H1 (cell line): ENCODE measurements around the gene UBASH3B. TPM values are rescaled to one million over a fixed set of nuclear protein-coding genes. Genes with fewer than 3 reads are reported as not detected.
A peak's percentile ranks its signal among the peaks of the same experiment; 100 is the strongest.

Source experiments
- CTCF ChIA-PET: fragments of 300-600 bp; sonication (Branson Sonifier 250); formaldehyde crosslinking; loops from one replicate; lab custom pipeline; 2021; ENCODE audit not compliant: partially characterized antibody; lab: Charles Lee
- POLR2A ChIA-PET: fragments of 300-600 bp; sonication (Branson Sonifier 250); formaldehyde crosslinking; loops from one replicate; lab custom pipeline; 2021; ENCODE audit warnings: inconsistent platforms; ENCODE audit not compliant: partially characterized antibody; lab: Charles Lee
- DNase-seq, 2 experiments: peaks; one replicate each; pipeline versions ENCODE4 v3.0.0 to v3.0.0-alpha.2; 2010 to 2022; ENCODE audit warnings: low spot score in 2 of 2, low read depth in 1 of 2, mixed read lengths in 1 of 2
- FAIRE-seq: peaks from 2 replicates; lab custom pipeline; 2011; peaks lifted over from hg19 to GRCh38; lab: Jason Lieb, UNC
- H2AFZ ChIP-seq: 2 replicates; pipeline ENCODE4 v1.8.1; 2012; ENCODE audit warnings: low read length, inconsistent platforms
- H2AK5ac ChIP-seq: 2 replicates; pipeline ENCODE4 v1.6.1; 2013; ENCODE audit warnings: low read depth, low read length
- H2BK120ac ChIP-seq: replicated peaks from 2 replicates; pipeline ENCODE3; 2013; ENCODE audit warnings: low read depth, low read length, inconsistent platforms
- H2BK12ac ChIP-seq: 2 replicates; pipeline ENCODE4 v1.6.1; 2013; ENCODE audit warnings: low read depth, low read length
- H2BK15ac ChIP-seq: 2 replicates; pipeline ENCODE4 v1.6.1; 2013; ENCODE audit warnings: low read length
- H2BK20ac ChIP-seq: 2 replicates; pipeline ENCODE4 v1.6.1; 2013; ENCODE audit warnings: low read length
- H2BK5ac ChIP-seq: 2 replicates; pipeline ENCODE4 v1.6.1; 2013; ENCODE audit warnings: low read depth, low read length
- H3K14ac ChIP-seq: 2 replicates; pipeline ENCODE4 v1.6.1; 2013; ENCODE audit warnings: inconsistent platforms; ENCODE audit not compliant: insufficient read length
- H3K18ac ChIP-seq: 2 replicates; pipeline ENCODE4 v1.6.1; 2013; ENCODE audit warnings: low read length; ENCODE audit errors: extremely low read depth
- H3K23ac ChIP-seq: 2 replicates; pipeline ENCODE4 v1.6.1; 2013; ENCODE audit warnings: inconsistent platforms; ENCODE audit not compliant: insufficient read length
- H3K23me2 ChIP-seq: 2 replicates; pipeline ENCODE4 v1.6.1; 2013; ENCODE audit warnings: low read depth, low read length
- H3K27ac ChIP-seq: 2 replicates; pipeline ENCODE4 v1.6.1; 2011; ENCODE audit warnings: low read depth, low read length, inconsistent platforms
- H3K27me3 ChIP-seq, 4 experiments: replicated peaks in 1 of 4; 1 replicate in 1 of 4; 2 replicates in 3 of 4; pipeline versions ENCODE4 v1.6.1 to v1.8.1; 2011 to 2013; ENCODE audit warnings: low read length in 3 of 4, mild to moderate bottlenecking in 3 of 4, inconsistent platforms in 2 of 4, mixed read lengths in 2 of 4, moderate library complexity in 1 of 4; ENCODE audit not compliant: control insufficient read depth in 3 of 4, insufficient read depth in 3 of 4; ENCODE audit errors: extremely low read depth in 1 of 4
- H3K36me3 ChIP-seq, 4 experiments: 2 replicates each; pipeline versions ENCODE4 v1.6.1 to v1.8.1; 2011 to 2013; ENCODE audit warnings: mild to moderate bottlenecking in 4 of 4, low read length in 3 of 4, moderate library complexity in 2 of 4, control low read depth in 1 of 4, inconsistent platforms in 1 of 4; ENCODE audit not compliant: insufficient read depth in 4 of 4, control insufficient read depth in 2 of 4
- H3K4ac ChIP-seq: replicated peaks from 2 replicates; pipeline ENCODE3; 2013; ENCODE audit warnings: low read length, low read depth, mixed read lengths, inconsistent platforms; ENCODE audit not compliant: insufficient read length
- H3K4me1 ChIP-seq, 4 experiments: replicated peaks in 1 of 4; 1 replicate in 1 of 4; 2 replicates in 3 of 4; pipeline versions ENCODE4 v1.6.1 to v1.8.1; 2011 to 2013; ENCODE audit warnings: low read length in 3 of 4, inconsistent platforms in 2 of 4, mixed read lengths in 1 of 4; ENCODE audit not compliant: insufficient read depth in 4 of 4, control insufficient read depth in 3 of 4
- H3K4me2 ChIP-seq, 2 experiments: 2 replicates each; pipeline versions ENCODE4 v1.6.1 to v1.8.1; 2011 to 2013; ENCODE audit warnings: low read depth in 2 of 2, low read length in 2 of 2, control low read depth in 1 of 2, inconsistent platforms in 1 of 2, mild to moderate bottlenecking in 1 of 2; ENCODE audit not compliant: insufficient read depth in 1 of 2
- H3K4me3 ChIP-seq, 4 experiments: fragments of 200-600, 300-600 bp in 1 of 4; sonication (generic), shearing (Covaris generic), sonication (Bioruptor Twin) in 1 of 4; 2 replicates each; pipeline versions ENCODE4 v1.5.1 to v1.8.1; 2011 to 2016; ENCODE audit warnings: low read length in 4 of 4, low read depth in 3 of 4, control low read depth in 2 of 4, inconsistent platforms in 2 of 4, mild to moderate bottlenecking in 2 of 4, mixed read lengths in 1 of 4, moderate library complexity in 1 of 4; ENCODE audit not compliant: insufficient read depth in 2 of 4; ENCODE audit errors: extremely low read depth in 1 of 4
- H3K56ac ChIP-seq: replicated peaks from 2 replicates; pipeline ENCODE3; 2013; ENCODE audit warnings: low read depth, mild to moderate bottlenecking, mixed read lengths, low read length, inconsistent platforms; ENCODE audit not compliant: insufficient read length
- H3K79me1 ChIP-seq: 2 replicates; pipeline ENCODE4 v1.6.1; 2013; ENCODE audit warnings: low read depth, low read length, control low read depth
- H3K79me2 ChIP-seq, 2 experiments: 2 replicates each; pipeline versions ENCODE4 v1.6.1 to v1.8.1; 2012 to 2013; ENCODE audit warnings: low read length in 2 of 2, mild to moderate bottlenecking in 2 of 2, inconsistent platforms in 1 of 2; ENCODE audit not compliant: insufficient read depth in 2 of 2, control insufficient read depth in 1 of 2
- H3K9ac ChIP-seq, 4 experiments: replicated peaks in 1 of 4; 1 replicate in 1 of 4; 2 replicates in 3 of 4; pipeline versions ENCODE4 v1.6.1 to v1.8.1; 2011 to 2013; ENCODE audit warnings: low read depth in 3 of 4, low read length in 3 of 4, control low read depth in 2 of 4, mild to moderate bottlenecking in 2 of 4, moderate library complexity in 2 of 4, inconsistent platforms in 1 of 4; ENCODE audit errors: extremely low read depth in 1 of 4
- H3K9me3 ChIP-seq, 2 experiments: 2 replicates each; pipeline versions ENCODE4 v1.6.1 to v1.8.1; 2012 to 2013; ENCODE audit warnings: mild to moderate bottlenecking in 2 of 2, moderate library complexity in 2 of 2, control low read depth in 1 of 2, inconsistent platforms in 1 of 2, low read depth in 1 of 2, low read length in 1 of 2, mixed read lengths in 1 of 2; ENCODE audit not compliant: insufficient read depth in 2 of 2
- H4K20me1 ChIP-seq, 2 experiments: replicated peaks in 1 of 2; 2 replicates each; pipeline versions ENCODE3 to v1.8.1; 2011 to 2013; ENCODE audit warnings: inconsistent platforms in 2 of 2, low read length in 2 of 2, mild to moderate bottlenecking in 1 of 2; ENCODE audit not compliant: insufficient read depth in 2 of 2, control insufficient read depth in 1 of 2
- H4K5ac ChIP-seq: 2 replicates; pipeline ENCODE4 v1.6.1; 2013; ENCODE audit warnings: low read length, low read depth, mixed read lengths, inconsistent platforms; ENCODE audit not compliant: insufficient read length
- H4K8ac ChIP-seq: 2 replicates; pipeline ENCODE4 v1.8.0; 2013; ENCODE audit warnings: mild to moderate bottlenecking, moderate library complexity, low read length, inconsistent platforms; ENCODE audit not compliant: insufficient read depth; ENCODE audit errors: extremely low read depth
- H4K91ac ChIP-seq: replicated peaks from 2 replicates; pipeline ENCODE3; 2013; ENCODE audit warnings: low read length, mixed read lengths, inconsistent platforms; ENCODE audit not compliant: insufficient read length
- ASH2L ChIP-seq: fragments of 200-600, 300-600 bp; sonication (generic); IDR thresholded peaks from one replicate; pipeline ENCODE4 v1.7.1; 2017; ENCODE audit warnings: low read length
- CREB1 ChIP-seq: IDR thresholded peaks from 2 replicates; pipeline ENCODE4 v1.6.1; 2012; ENCODE audit warnings: inconsistent platforms
- KDM5A ChIP-seq: fragments of 200-600 bp; IDR thresholded peaks from 2 replicates; pipeline ENCODE4 v1.7.1; 2012; ENCODE audit warnings: mild to moderate bottlenecking, low read length, inconsistent platforms, mixed read lengths
- PHF8 ChIP-seq: fragments of 200-600 bp; sonication (generic); conservative IDR thresholded peaks from 2 replicates; pipeline ENCODE4 v1.7.1; 2012; ENCODE audit warnings: low read depth, mild to moderate bottlenecking, inconsistent platforms, low read length, moderate library complexity
- POLR2A ChIP-seq, 2 experiments: IDR thresholded peaks; 1 replicate in 1 of 2; 2 replicates in 1 of 2; pipeline ENCODE4 v1.6.1; 2011; ENCODE audit warnings: low read depth in 2 of 2, low read length in 2 of 2, mild to moderate bottlenecking in 2 of 2; ENCODE audit errors: control extremely low read depth in 1 of 2
- RXRA ChIP-seq: IDR thresholded peaks from 2 replicates; pipeline ENCODE4 v1.6.1; 2011; ENCODE audit warnings: low read depth, mild to moderate bottlenecking, low read length, moderate library complexity; ENCODE audit not compliant: insufficient read depth
- SAP30 ChIP-seq: fragments of 300-600 bp; sonication (generic); IDR thresholded peaks from 2 replicates; pipeline ENCODE4 v1.7.1; 2012; ENCODE audit warnings: low read length, moderate library complexity, mild to moderate bottlenecking, inconsistent platforms; ENCODE audit not compliant: insufficient read depth, insufficient replicate concordance
- SP4 ChIP-seq: IDR thresholded peaks from 2 replicates; pipeline ENCODE4 v1.6.1; 2012; ENCODE audit warnings: low read length, inconsistent platforms
- WGBS, 2 experiments: shearing (Covaris generic) in 1 of 2; methylation state at CpG; one replicate each; pipeline versions ENCODE4 v1.1.6 to v1.1.7; 2013 to 2015; ENCODE audit warnings: low lambda C conversion rate in 2 of 2, mixed read lengths in 2 of 2, inconsistent platforms in 1 of 2, low coverage in 1 of 2, missing lambda C conversion rate in 1 of 2; ENCODE audit not compliant: insufficient replicate concordance in 2 of 2, insufficient coverage in 1 of 2, insufficient read length in 1 of 2; ENCODE audit errors: extremely low coverage in 1 of 2, missing lambda C conversion rate in 1 of 2; 5-methylcytosine and 5-hydroxymethylcytosine counted together
- polyA plus RNA-seq, 7 experiments: library from polyadenylated mRNA; depleted of rRNA in 3 of 7; stranded (reverse) in 5 of 7; unstranded in 2 of 7; fragments of >200 nt in 5 of 7; fragments of 200-250 nt in 2 of 7; gene quantifications; 1 replicate in 5 of 7; 2 replicates in 1 of 7; 4 replicates in 1 of 7; pipeline versions ENCODE4 v1.2.1 to v1.2.3, GENCODE V29; 2011 to 2013; ENCODE audit warnings: missing spikeins in 2 of 7, mixed read lengths in 2 of 7
- total RNA-seq: library from RNA; stranded (reverse); fragmentation: NEBNext Ultra II Directional; extraction: Animal tissue kit (Norgen Biotek cat#: 25700); gene quantifications from 2 replicates; pipeline ENCODE4 v1.2.1, GENCODE V29; 2021
- TF ChIP-seq, protein P1 (sequence below): IDR thresholded peaks from 2 replicates; pipeline ENCODE4 v1.6.1; 2011; ENCODE audit warnings: low read length, improper control_type of control experiment

Gene UBASH3B
- total and polyA plus RNA-seq, 2 of the 8 experiments (the other 6 are each of a cell fraction or from before 2014, with no cell fraction given) = 7.5 to 9.5 TPM

DNA sequence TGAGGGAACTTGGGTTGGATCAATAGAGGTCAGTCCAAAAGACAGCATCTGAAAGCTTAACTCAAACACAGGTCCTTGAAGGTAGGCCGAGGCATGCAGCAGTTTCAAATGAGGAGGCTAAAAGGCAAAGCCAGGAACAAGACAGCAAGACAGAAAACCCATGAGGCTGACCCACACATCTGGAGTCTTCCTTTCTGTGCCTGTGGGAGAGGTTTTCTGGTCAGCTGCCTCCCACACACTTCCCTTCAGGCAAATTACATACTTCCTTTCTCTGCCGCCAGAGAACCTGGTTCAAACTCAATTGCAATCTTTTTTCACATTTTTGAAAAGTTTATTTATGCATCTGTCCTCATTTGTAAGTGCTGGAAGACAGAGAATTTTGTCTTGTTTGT lies 153.0 kb downstream of the UBASH3B start:
- Histone ChIP-seq H4K5ac (no peak overlapping the region), H3K27me3 (no peaks in the 10 kb centered on the region), H3K23ac (no peak overlapping the region), H3K9ac (no peak overlapping the region), H3K36me3 (no peaks in the 10 kb centered on the region), H3K56ac (no peak overlapping the region), H2BK120ac (no peak overlapping the region), H2AFZ (no peak overlapping the region), H2BK15ac (no peak overlapping the region), H2AK5ac (no peak overlapping the region), H3K9me3 (no peaks in the 10 kb centered on the region), H3K4me3 (no peak overlapping the region), H3K27ac (no peak overlapping the region; the same call in 1 of the 2 replicates), H3K79me2 (no peaks in the 10 kb centered on the region), H3K4me2 (no peak overlapping the region), H3K18ac (no peak overlapping the region), H2BK5ac (no peak overlapping the region), H3K4me1 (peaks cover 0 to 8% (median 4%) of the 10 kb centered on the region in 4 experiments), H3K4ac (peak overlapping the region; percentile 14), H3K79me1 (no peaks in the 10 kb centered on the region), H3K23me2 (no peaks in the 10 kb centered on the region), H4K91ac (peak overlapping the region; percentile 12), H4K20me1 (no peaks in the 10 kb centered on the region), H3K14ac (no peak overlapping the region), H2BK12ac (no peak overlapping the region), H4K8ac (peak overlapping the region; percentile 22; the same call in 1 of the 2 replicates), H2BK20ac (no peak overlapping the region)
- 97% methylated on average over 2 of the region's 2 CpGs; no CpG with 5 or more reads in 1 of the 2 experiments for WGBS, 2 experiments
- ChIA-PET CTCF (interaction anchor here (1.1 to 6.1 kb wide), 9 partner anchors 13 to 228 kb away, joined by 3 to 56 read pairs (median 5); partner anchors contain the start of gene CRTAM), POLR2A (interaction anchor here (0.9 kb wide), 1 partner anchor 45 kb away, joined by 3 read pairs; no protein-coding TSS in a partner anchor)
- TF ChIP-seq, protein P1, sequence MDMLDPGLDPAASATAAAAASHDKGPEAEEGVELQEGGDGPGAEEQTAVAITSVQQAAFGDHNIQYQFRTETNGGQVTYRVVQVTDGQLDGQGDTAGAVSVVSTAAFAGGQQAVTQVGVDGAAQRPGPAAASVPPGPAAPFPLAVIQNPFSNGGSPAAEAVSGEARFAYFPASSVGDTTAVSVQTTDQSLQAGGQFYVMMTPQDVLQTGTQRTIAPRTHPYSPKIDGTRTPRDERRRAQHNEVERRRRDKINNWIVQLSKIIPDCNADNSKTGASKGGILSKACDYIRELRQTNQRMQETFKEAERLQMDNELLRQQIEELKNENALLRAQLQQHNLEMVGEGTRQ = no peak
- TF ChIP-seq SAP30 (no peak), CREB1 (no peak), ASH2L (no peak), POLR2A (IDR thresholded peaks at IDR 0.05; ENCODE audit: control extremely low read depth in 1 of 2, low read depth in 2 of 2, low read length in 2 of 2) (no peak), KDM5A (no peak), PHF8 (no peak), SP4 (no peak), RXRA (no peak)
- DNase-seq (no peak), FAIRE-seq (no peak)
